Measurements from ENCODE around the gene KIF1B.

DNA sequence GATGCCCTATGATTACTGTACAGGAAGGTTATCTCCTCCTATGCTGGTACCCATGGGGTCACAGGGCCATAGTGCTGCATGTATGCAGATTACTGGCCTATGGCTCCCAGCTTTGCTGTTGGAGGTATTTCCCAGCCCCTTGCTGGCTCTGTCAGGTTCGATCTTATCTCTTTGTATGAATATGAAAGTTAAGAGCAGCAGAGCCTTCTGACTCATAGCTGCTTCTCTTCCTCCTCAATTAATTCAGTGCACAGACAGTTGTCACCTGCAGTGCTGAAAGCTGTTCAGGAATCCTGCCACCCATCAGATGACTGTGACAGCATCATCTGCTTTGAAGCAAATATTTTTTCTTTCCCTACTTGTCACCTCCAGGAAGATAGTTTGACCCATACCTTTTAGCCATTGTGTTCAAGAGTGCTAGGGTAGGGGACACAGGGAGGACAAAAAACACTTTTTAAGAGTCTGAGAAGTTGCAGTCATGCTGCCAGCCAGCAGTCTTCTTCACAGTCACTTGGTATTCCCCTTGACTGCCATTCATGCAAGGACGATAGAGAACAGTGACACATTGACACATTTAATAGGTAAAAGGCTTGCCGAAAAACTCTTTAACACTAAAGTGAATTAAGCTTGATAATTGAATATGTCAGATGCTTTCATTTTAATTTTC, 73.1 kb downstream of the KIF1B start:
- TF ChIP-seq CTCF (tag by site-specific recombination; IDR thresholded peaks at IDR 0.05) (no peak), ZNF274 (IDR thresholded peaks at IDR 0.05; ENCODE audit: low read length) (no peak), ZNF274 (tag by site-specific recombination; IDR thresholded peaks at IDR 0.05; ENCODE audit: borderline replicate concordance) (no peak), ZNF521 (tag by site-specific recombination; IDR thresholded peaks at IDR 0.05) (no peak), ZNF677 (tag by site-specific recombination; IDR thresholded peaks at IDR 0.05) (no peak), ZNF23 (tag by site-specific recombination; IDR thresholded peaks at IDR 0.05; ENCODE audit: borderline replicate concordance) (no peak), ZNF600 (tag by site-specific recombination; IDR thresholded peaks at IDR 0.05) (no peak), ZNF202 (tag by site-specific recombination; IDR thresholded peaks at IDR 0.05; ENCODE audit: borderline replicate concordance) (no peak), BCL11A (tag by site-specific recombination; IDR thresholded peaks at IDR 0.05; ENCODE audit: low read depth) (no peak), FEZF1 (tag by site-specific recombination; IDR thresholded peaks at IDR 0.05) (no peak), REST (tag by site-specific recombination; IDR thresholded peaks at IDR 0.05) (no peak)
- TF ChIP-seq, protein P1, sequence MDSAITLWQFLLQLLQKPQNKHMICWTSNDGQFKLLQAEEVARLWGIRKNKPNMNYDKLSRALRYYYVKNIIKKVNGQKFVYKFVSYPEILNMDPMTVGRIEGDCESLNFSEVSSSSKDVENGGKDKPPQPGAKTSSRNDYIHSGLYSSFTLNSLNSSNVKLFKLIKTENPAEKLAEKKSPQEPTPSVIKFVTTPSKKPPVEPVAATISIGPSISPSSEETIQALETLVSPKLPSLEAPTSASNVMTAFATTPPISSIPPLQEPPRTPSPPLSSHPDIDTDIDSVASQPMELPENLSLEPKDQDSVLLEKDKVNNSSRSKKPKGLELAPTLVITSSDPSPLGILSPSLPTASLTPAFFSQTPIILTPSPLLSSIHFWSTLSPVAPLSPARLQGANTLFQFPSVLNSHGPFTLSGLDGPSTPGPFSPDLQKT (IDR thresholded peaks at IDR 0.05; ENCODE audit: borderline replicate concordance, low read depth, low read length) = no peak
- TF ChIP-seq, protein P2, sequence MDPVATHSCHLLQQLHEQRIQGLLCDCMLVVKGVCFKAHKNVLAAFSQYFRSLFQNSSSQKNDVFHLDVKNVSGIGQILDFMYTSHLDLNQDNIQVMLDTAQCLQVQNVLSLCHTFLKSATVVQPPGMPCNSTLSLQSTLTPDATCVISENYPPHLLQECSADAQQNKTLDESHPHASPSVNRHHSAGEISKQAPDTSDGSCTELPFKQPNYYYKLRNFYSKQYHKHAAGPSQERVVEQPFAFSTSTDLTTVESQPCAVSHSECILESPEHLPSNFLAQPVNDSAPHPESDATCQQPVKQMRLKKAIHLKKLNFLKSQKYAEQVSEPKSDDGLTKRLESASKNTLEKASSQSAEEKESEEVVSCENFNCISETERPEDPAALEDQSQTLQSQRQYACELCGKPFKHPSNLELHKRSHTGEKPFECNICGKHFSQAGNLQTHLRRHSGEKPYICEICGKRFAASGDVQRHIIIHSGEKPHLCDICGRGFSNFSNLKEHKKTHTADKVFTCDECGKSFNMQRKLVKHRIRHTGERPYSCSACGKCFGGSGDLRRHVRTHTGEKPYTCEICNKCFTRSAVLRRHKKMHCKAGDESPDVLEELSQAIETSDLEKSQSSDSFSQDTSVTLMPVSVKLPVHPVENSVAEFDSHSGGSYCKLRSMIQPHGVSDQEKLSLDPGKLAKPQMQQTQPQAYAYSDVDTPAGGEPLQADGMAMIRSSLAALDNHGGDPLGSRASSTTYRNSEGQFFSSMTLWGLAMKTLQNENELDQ (tag by site-specific recombination; IDR thresholded peaks at IDR 0.05; ENCODE audit: low read depth) = no peak
